CD4-positive, alpha-beta memory T cell (primary cell): ENCODE results near the gene KCNH1. TPM values are rescaled to one million over a fixed set of nuclear protein-coding genes. Genes with fewer than 3 reads are reported as not detected.

Source experiments
- CTCF ChIA-PET: fragments of 350-600 bp; sonication (Branson Sonifier 250); formaldehyde crosslinking; loops from one replicate; lab custom pipeline; 2021; ENCODE audit warnings: inconsistent platforms; ENCODE audit not compliant: partially characterized antibody; lab: Charles Lee
- POLR2A ChIA-PET: fragments of 350-600 bp; sonication (Branson Sonifier 250); formaldehyde crosslinking; loops from one replicate; lab custom pipeline; 2021; ENCODE audit not compliant: partially characterized antibody; lab: Charles Lee
- DNase-seq, 5 donors: peaks; one replicate each; pipeline versions ENCODE4 v3.0.0 to v3.0.0-alpha.2; 2020 to 2022; ENCODE audit warnings: mixed read lengths in 1 of 5
- H3K27ac ChIP-seq: one replicate; pipeline ENCODE4 v1.7.0; 2013; ENCODE audit warnings: low read depth, low read length
- H3K27me3 ChIP-seq: 2 replicates; pipeline ENCODE4 v1.7.0; 2013; ENCODE audit warnings: mild to moderate bottlenecking, low read length, moderate library complexity; ENCODE audit not compliant: insufficient read depth
- H3K36me3 ChIP-seq: 2 replicates; pipeline ENCODE4 v1.7.0; 2013; ENCODE audit warnings: mild to moderate bottlenecking, low read length, moderate library complexity; ENCODE audit not compliant: insufficient read depth
- H3K4me1 ChIP-seq: 2 replicates; pipeline ENCODE4 v1.7.0; 2013; ENCODE audit warnings: mild to moderate bottlenecking, low read length, moderate library complexity; ENCODE audit not compliant: insufficient read depth
- H3K4me3 ChIP-seq, 2 donors: one replicate each; pipeline ENCODE4 v1.7.0; 2013; ENCODE audit warnings: low read length in 2 of 2, mild to moderate bottlenecking in 1 of 2
- H3K9me3 ChIP-seq, 2 donors: one replicate each; pipeline ENCODE4 v1.7.0; 2013; ENCODE audit warnings: low read length in 2 of 2, control low read depth in 1 of 2; ENCODE audit not compliant: control insufficient read depth in 1 of 2
- H3K27ac Mint-ChIP-seq, 7 donors: one replicate each; pipeline ENCODE4 v1.8.0; 2020 to 2021; ENCODE audit warnings: mixed read lengths in 7 of 7, mild to moderate bottlenecking in 6 of 7, inconsistent platforms in 3 of 7, moderate library complexity in 3 of 7
- H3K27me3 Mint-ChIP-seq, 2 donors: one replicate each; pipeline ENCODE4 v1.8.0; 2020 to 2021; ENCODE audit warnings: mixed read lengths in 2 of 2
- H3K36me3 Mint-ChIP-seq, 2 donors: one replicate each; pipeline ENCODE4 v1.8.0; 2020 to 2021; ENCODE audit warnings: mixed read lengths in 2 of 2, inconsistent platforms in 1 of 2, mild to moderate bottlenecking in 1 of 2
- H3K4me1 Mint-ChIP-seq, 4 donors: one replicate each; pipeline ENCODE4 v1.8.0; 2020 to 2021; ENCODE audit warnings: mixed read lengths in 4 of 4, mild to moderate bottlenecking in 1 of 4
- H3K4me3 Mint-ChIP-seq, 8 donors: one replicate each; pipeline ENCODE4 v1.8.0; 2020 to 2021; ENCODE audit warnings: mixed read lengths in 8 of 8, mild to moderate bottlenecking in 7 of 8, moderate library complexity in 6 of 8, inconsistent platforms in 3 of 8
- H3K9me3 Mint-ChIP-seq, 8 donors: one replicate each; pipeline ENCODE4 v1.8.0; 2020 to 2021; ENCODE audit warnings: mixed read lengths in 8 of 8, mild to moderate bottlenecking in 5 of 8, inconsistent platforms in 3 of 8, moderate library complexity in 1 of 8
- intact Hi-C: fragments of 100-400 bp; cut with micrococcal nuclease; formaldehyde crosslinking; loops from one replicate; pipeline ENCODE4 v1.15.1; 2023
- polyA plus RNA-seq, 2 donors: library from polyadenylated mRNA; unstranded; fragments of 300-500 nt; fragmentation: Illumina TruSeq; gene quantifications; one replicate each; pipeline ENCODE4 v1.2.3, GENCODE V29; 2021
- total RNA-seq, 2 experiments: library from RNA; stranded (reverse); gene quantifications; one replicate each; pipeline ENCODE4 v1.2.3, GENCODE V29; 2021

Gene KCNH1
- total and polyA plus RNA-seq, 4 experiments from 2014 or later: not detected

- no peak overlapping the region for H3K27ac ChIP-seq
- DNase-seq: no peak
- H3K27me3 ChIP-seq: no peaks in the 10 kb centered on the region
- H3K4me1 Mint-ChIP-seq: peaks cover 0 to 2% (median 0%) of the 10 kb centered on the region in 4 donors
- H3K4me1 ChIP-seq: no peaks in the 10 kb centered on the region
- intact Hi-C loops: no loop called here
- ChIA-PET CTCF (no interaction called here), POLR2A (no interaction called here)
- peaks cover 3 to 23% of the 10 kb centered on the region in 2 donors for H3K27me3 Mint-ChIP-seq
- no peaks in the 10 kb centered on the region for H3K36me3 Mint-ChIP-seq
- H3K4me3 Mint-ChIP-seq: no peak overlapping the region
- no peak overlapping the region for H3K4me3 ChIP-seq
- no peaks in the 10 kb centered on the region for H3K36me3 ChIP-seq
- peaks cover 0 to 2% (median 0%) of the 10 kb centered on the region in 8 donors for H3K9me3 Mint-ChIP-seq
- no peaks in the 10 kb centered on the region for H3K9me3 ChIP-seq
- H3K27ac Mint-ChIP-seq: no peak overlapping the region
Observed at GRCh38 chr1:210882414-210883221, 251.3 kb downstream of the KCNH1 start.

GRCh38 chr1:210878564-210878963 lies 255.4 kb downstream of the KCNH1 start:
- Mint-ChIP-seq H3K27me3 (peaks cover 4 to 11% of the 10 kb centered on the region in 2 donors), H3K27ac (no peak overlapping the region), H3K4me3 (no peak overlapping the region), H3K36me3 (no peaks in the 10 kb centered on the region), H3K4me1 (peaks cover 0 to 2% (median 0%) of the 10 kb centered on the region in 4 donors), H3K9me3 (no peaks in the 10 kb centered on the region)
- ChIA-PET CTCF (no interaction called here), POLR2A (no interaction called here)
- DNase-seq: no peak
- intact Hi-C loops: no loop called here
- H3K9me3 ChIP-seq: no peaks in the 10 kb centered on the region
- no peaks in the 10 kb centered on the region for H3K27me3 ChIP-seq
- H3K4me1 ChIP-seq: no peaks in the 10 kb centered on the region
- H3K4me3 ChIP-seq: no peak overlapping the region
- no peaks in the 10 kb centered on the region for H3K36me3 ChIP-seq
- no peak overlapping the region for H3K27ac ChIP-seq

GRCh38 chr1:210876275-210876674 lies 257.7 kb downstream of the KCNH1 start:
- Histone ChIP-seq H3K36me3 (no peaks in the 10 kb centered on the region), H3K4me3 (no peak overlapping the region), H3K27ac (no peak overlapping the region), H3K4me1 (no peaks in the 10 kb centered on the region), H3K9me3 (no peaks in the 10 kb centered on the region), H3K27me3 (no peaks in the 10 kb centered on the region)
- intact Hi-C loops: no loop called here
- Mint-ChIP-seq H3K36me3 (no peaks in the 10 kb centered on the region), H3K27me3 (peaks cover 4% of the 10 kb centered on the region in 2 donors), H3K4me1 (no peaks in the 10 kb centered on the region), H3K27ac (no peak overlapping the region), H3K9me3 (peaks cover 0 to 6% (median 3%) of the 10 kb centered on the region in 8 donors), H3K4me3 (no peak overlapping the region)
- no peak for DNase-seq
- POLR2A ChIA-PET: no interaction called here
- CTCF ChIA-PET: no interaction called here

- no peaks in the 10 kb centered on the region for H3K36me3 Mint-ChIP-seq
- Histone ChIP-seq H3K27me3 (no peaks in the 10 kb centered on the region), H3K4me3 (no peak overlapping the region), H3K36me3 (no peaks in the 10 kb centered on the region), H3K27ac (no peak overlapping the region), H3K4me1 (no peaks in the 10 kb centered on the region), H3K9me3 (no peaks in the 10 kb centered on the region)
- no peak for DNase-seq
- no peak overlapping the region for H3K4me3 Mint-ChIP-seq
- ChIA-PET POLR2A (no interaction called here), CTCF (no interaction called here)
- peaks cover 5 to 6% of the 10 kb centered on the region in 2 donors for H3K27me3 Mint-ChIP-seq
- intact Hi-C loops: no loop called here
- H3K27ac Mint-ChIP-seq: no peak overlapping the region
- no peaks in the 10 kb centered on the region for H3K4me1 Mint-ChIP-seq
- peaks cover 8 to 40% (median 21%) of the 10 kb centered on the region in 8 donors for H3K9me3 Mint-ChIP-seq
Observed at GRCh38 chr1:210866532-210866931, 267.4 kb downstream of the KCNH1 start.

- Histone ChIP-seq H3K4me3 (no peak overlapping the region), H3K27me3 (no peaks in the 10 kb centered on the region), H3K9me3 (no peaks in the 10 kb centered on the region), H3K36me3 (no peaks in the 10 kb centered on the region), H3K27ac (no peak overlapping the region), H3K4me1 (no peaks in the 10 kb centered on the region)
- Mint-ChIP-seq H3K27me3 (peaks cover 0 to 7% of the 10 kb centered on the region in 2 donors), H3K4me1 (no peaks in the 10 kb centered on the region), H3K27ac (no peak overlapping the region), H3K36me3 (no peaks in the 10 kb centered on the region), H3K4me3 (no peak overlapping the region), H3K9me3 (no peaks in the 10 kb centered on the region)
- no peak for DNase-seq
- CTCF ChIA-PET: no interaction called here
- intact Hi-C loops: no loop called here
- POLR2A ChIA-PET: no interaction called here
Observed at GRCh38 chr1:210857705-210858104, 276.2 kb downstream of the KCNH1 start.

- peaks cover 0 to 7% of the 10 kb centered on the region in 2 donors for H3K27me3 Mint-ChIP-seq
- Histone ChIP-seq H3K36me3 (no peaks in the 10 kb centered on the region), H3K4me3 (no peak overlapping the region), H3K27me3 (no peaks in the 10 kb centered on the region), H3K4me1 (no peaks in the 10 kb centered on the region), H3K27ac (no peak overlapping the region), H3K9me3 (no peaks in the 10 kb centered on the region)
- intact Hi-C loops: no loop called here
- no peak overlapping the region for H3K27ac Mint-ChIP-seq
- ChIA-PET CTCF (no interaction called here), POLR2A (no interaction called here)
- H3K9me3 Mint-ChIP-seq: no peaks in the 10 kb centered on the region
- H3K4me1 Mint-ChIP-seq: no peaks in the 10 kb centered on the region
- no peak overlapping the region for H3K4me3 Mint-ChIP-seq
- no peaks in the 10 kb centered on the region for H3K36me3 Mint-ChIP-seq
- no peak for DNase-seq
Observed at GRCh38 chr1:210857146-210857663, 276.7 kb downstream of the KCNH1 start.

GRCh38 chr1:210855440-210855839 lies 278.5 kb downstream of the KCNH1 start:
- peaks cover 0 to 2% (median 0%) of the 10 kb centered on the region in 8 donors for H3K9me3 Mint-ChIP-seq
- H3K4me3 Mint-ChIP-seq: no peak overlapping the region
- no peaks in the 10 kb centered on the region for H3K9me3 ChIP-seq
- intact Hi-C loops: no loop called here
- H3K4me1 ChIP-seq: no peaks in the 10 kb centered on the region
- no peak overlapping the region for H3K27ac ChIP-seq
- no peak for DNase-seq
- H3K4me1 Mint-ChIP-seq: no peaks in the 10 kb centered on the region
- H3K27me3 Mint-ChIP-seq: peaks cover 3 to 5% of the 10 kb centered on the region in 2 donors
- H3K36me3 Mint-ChIP-seq: no peaks in the 10 kb centered on the region
- no peak overlapping the region for H3K4me3 ChIP-seq
- no peaks in the 10 kb centered on the region for H3K36me3 ChIP-seq
- H3K27ac Mint-ChIP-seq: no peak overlapping the region
- ChIA-PET POLR2A (no interaction called here), CTCF (no interaction called here)
- no peaks in the 10 kb centered on the region for H3K27me3 ChIP-seq
